Osteocyte (in vitro differentiated cells): ENCODE results near the gene STX10. TPM values are rescaled to one million over a fixed set of nuclear protein-coding genes. Genes with fewer than 3 reads are reported as not detected.

Experiments
- DNase-seq: peaks from one replicate; pipeline ENCODE4 v3.0.0; 2021; ENCODE audit warnings: mixed read lengths; ENCODE audit not compliant: unreplicated experiment; ENCODE audit errors: extremely low spot score
- H3K27ac Mint-ChIP-seq: one replicate; pipeline ENCODE4 v1.8.0; 2021; ENCODE audit warnings: mild to moderate bottlenecking, mixed read lengths; ENCODE audit not compliant: unreplicated experiment
- H3K27me3 Mint-ChIP-seq: one replicate; pipeline ENCODE4 v1.8.0; 2021; ENCODE audit warnings: mixed read lengths; ENCODE audit not compliant: unreplicated experiment
- H3K36me3 Mint-ChIP-seq: one replicate; pipeline ENCODE4 v1.8.0; 2021; ENCODE audit warnings: mixed read lengths; ENCODE audit not compliant: unreplicated experiment
- H3K4me1 Mint-ChIP-seq: one replicate; pipeline ENCODE4 v1.8.0; 2021; ENCODE audit warnings: mixed read lengths; ENCODE audit not compliant: unreplicated experiment
- H3K4me3 Mint-ChIP-seq: one replicate; pipeline ENCODE4 v1.8.0; 2021; ENCODE audit warnings: mild to moderate bottlenecking, moderate library complexity, mixed read lengths; ENCODE audit not compliant: unreplicated experiment
- H3K9me3 Mint-ChIP-seq: one replicate; pipeline ENCODE4 v1.8.0; 2021; ENCODE audit warnings: mixed read lengths; ENCODE audit not compliant: unreplicated experiment
- CTCF ChIP-seq: fragments of 200-600 bp; sonication (generic); IDR thresholded peaks from 2 replicates; pipeline ENCODE4 v1.5.0; 2021; ENCODE audit warnings: antibody characterized with exemption, mild to moderate bottlenecking, moderate library complexity
- total RNA-seq: library from RNA; stranded (reverse); gene quantifications from 2 replicates; pipeline ENCODE4 v1.2.1, GENCODE V29; 2021

STX10 gene
- total RNA-seq, 1 donor from 2014 or later, result 50.5 TPM

- Mint-ChIP-seq H3K4me1 (peaks cover 2% of the 10 kb centered on the region), H3K36me3 (peaks cover 4% of the 10 kb centered on the region), H3K9me3 (no peaks in the 10 kb centered on the region), H3K27ac (peak overlapping the region; percentile 44), H3K27me3 (no peaks in the 10 kb centered on the region), H3K4me3 (no peak overlapping the region)
- no peak for TF ChIP-seq CTCF
- DNase-seq, result no peak
Measured at GRCh38 chr19:13133241-13133870, 16.8 kb downstream of the STX10 start.

GRCh38 chr19:13132471-13133180, 17.5 kb downstream of the STX10 start:
- peaks cover 4% of the 10 kb centered on the region for H3K36me3 Mint-ChIP-seq
- H3K27me3 Mint-ChIP-seq, result no peaks in the 10 kb centered on the region
- TF ChIP-seq CTCF, result no peak
- no peak for DNase-seq
- peaks cover 2% of the 10 kb centered on the region for H3K4me1 Mint-ChIP-seq
- peak overlapping the region; percentile 41 for H3K27ac Mint-ChIP-seq
- H3K9me3 Mint-ChIP-seq, result no peaks in the 10 kb centered on the region
- H3K4me3 Mint-ChIP-seq, result no peak overlapping the region

- H3K4me3 Mint-ChIP-seq, result no peak overlapping the region
- no peaks in the 10 kb centered on the region for H3K9me3 Mint-ChIP-seq
- no peak for DNase-seq
- no peak for TF ChIP-seq CTCF
- no peak overlapping the region for H3K27ac Mint-ChIP-seq
- H3K4me1 Mint-ChIP-seq, result peaks cover 2% of the 10 kb centered on the region
- no peaks in the 10 kb centered on the region for H3K27me3 Mint-ChIP-seq
- no peaks in the 10 kb centered on the region for H3K36me3 Mint-ChIP-seq
Measured at GRCh38 chr19:13130886-13131490, 19.2 kb downstream of the STX10 start.

- no peak overlapping the region for H3K27ac Mint-ChIP-seq
- H3K36me3 Mint-ChIP-seq, result no peaks in the 10 kb centered on the region
- no peaks in the 10 kb centered on the region for H3K27me3 Mint-ChIP-seq
- no peak for DNase-seq
- no peaks in the 10 kb centered on the region for H3K9me3 Mint-ChIP-seq
- no peak for TF ChIP-seq CTCF
- peaks cover 2% of the 10 kb centered on the region for H3K4me1 Mint-ChIP-seq
- H3K4me3 Mint-ChIP-seq, result no peak overlapping the region
Measured at GRCh38 chr19:13129384-13129783, 20.8 kb downstream of the STX10 start.

- DNase-seq, result no peak
- H3K4me3 Mint-ChIP-seq, result no peak overlapping the region
- peaks cover 2% of the 10 kb centered on the region for H3K4me1 Mint-ChIP-seq
- no peak for TF ChIP-seq CTCF
- H3K27me3 Mint-ChIP-seq, result no peaks in the 10 kb centered on the region
- H3K27ac Mint-ChIP-seq, result no peak overlapping the region
- H3K9me3 Mint-ChIP-seq, result no peaks in the 10 kb centered on the region
- H3K36me3 Mint-ChIP-seq, result no peaks in the 10 kb centered on the region
Measured at GRCh38 chr19:13128583-13128982, 21.6 kb downstream of the STX10 start.
